ENCODE measurements around the gene FAHD2A.
"Not testable (repeated sequence)": the region's sequence is repeated elsewhere in the genome, so short reads cannot be mapped to it uniquely, and the experiment has no call there.

FAHD2A gene

DNA sequence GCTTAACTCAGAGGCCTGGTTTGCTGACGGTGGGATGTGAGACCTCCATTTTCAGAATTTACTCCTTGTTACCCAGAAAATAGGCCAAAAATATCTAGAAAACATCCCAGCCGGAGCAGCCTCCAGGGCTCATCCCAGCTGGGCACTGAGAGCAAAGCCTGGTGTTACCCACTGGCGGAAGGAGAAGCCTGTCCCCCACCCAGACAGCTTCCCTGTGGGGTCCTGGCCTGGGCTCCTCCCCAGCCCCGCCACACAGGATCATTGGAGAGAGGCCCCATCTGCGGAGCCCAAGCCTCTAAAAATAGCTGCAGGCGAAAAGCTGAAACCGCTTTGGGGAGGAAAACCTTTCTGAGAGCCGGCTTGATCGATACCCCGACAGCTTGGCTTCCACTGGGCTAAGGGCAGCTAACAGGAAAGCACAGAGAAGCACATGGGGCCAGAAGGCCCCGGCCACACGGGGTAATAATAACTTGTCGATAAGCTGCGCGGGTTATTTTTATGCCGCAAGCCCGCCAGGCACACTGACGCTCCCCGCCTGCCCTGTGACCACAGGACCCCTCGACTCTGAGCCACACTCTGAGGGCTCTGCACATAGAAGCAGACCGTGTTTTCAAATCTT is 26.9 kb upstream of the FAHD2A start:
- DNase-seq (ENCODE audit: low read depth, low spot score) = no peak

DNA sequence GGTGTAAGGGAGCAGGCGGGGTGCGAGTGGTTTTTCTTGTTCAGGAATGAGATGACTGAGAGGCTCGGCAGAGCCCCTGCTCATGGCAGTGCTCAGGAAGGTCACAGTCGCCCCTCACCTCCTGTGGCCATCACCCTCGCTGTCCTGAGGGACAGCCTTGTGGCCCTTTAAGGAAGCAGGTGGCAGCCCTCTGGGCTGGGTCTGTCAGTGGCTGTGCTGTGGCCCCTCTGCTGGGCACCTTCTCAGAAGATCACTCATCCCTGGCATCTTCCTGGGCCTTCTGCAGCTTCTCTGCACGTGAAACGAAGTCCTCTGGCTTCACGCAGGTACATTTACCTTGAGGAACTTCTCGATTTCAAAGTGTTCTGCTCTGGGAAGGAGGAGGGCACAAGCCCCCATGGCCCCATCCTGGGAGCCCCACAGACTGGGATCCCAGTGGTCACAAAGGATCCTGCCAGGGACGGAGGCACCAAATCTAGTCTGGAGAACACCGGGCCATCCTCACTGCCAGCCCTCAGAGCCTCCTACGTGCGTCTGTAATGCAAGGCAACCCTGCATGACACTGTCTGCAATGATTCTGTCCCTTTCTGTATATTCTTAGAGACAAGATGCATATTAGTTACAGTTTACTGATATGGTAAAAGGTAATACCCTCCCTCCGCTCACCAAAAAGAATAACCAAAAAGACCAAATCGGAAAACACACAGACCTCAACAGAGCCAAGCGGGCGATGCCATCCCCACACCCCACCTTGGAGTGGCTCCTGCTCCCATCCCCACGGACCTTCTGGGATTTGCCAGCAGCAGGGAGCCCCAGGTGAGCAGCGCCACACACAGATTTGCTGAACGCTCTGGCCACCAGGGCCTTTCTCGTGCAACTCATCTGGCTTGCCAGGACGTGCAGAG is 25.9 kb upstream of the FAHD2A start:
- no peak for DNase-seq (ENCODE audit: low read depth, low spot score)

- no peak for DNase-seq (ENCODE audit: low read depth, low spot score)
Observed at GRCh38 chr2:95377216-95378123, 25.0 kb upstream of the FAHD2A start.

DNA sequence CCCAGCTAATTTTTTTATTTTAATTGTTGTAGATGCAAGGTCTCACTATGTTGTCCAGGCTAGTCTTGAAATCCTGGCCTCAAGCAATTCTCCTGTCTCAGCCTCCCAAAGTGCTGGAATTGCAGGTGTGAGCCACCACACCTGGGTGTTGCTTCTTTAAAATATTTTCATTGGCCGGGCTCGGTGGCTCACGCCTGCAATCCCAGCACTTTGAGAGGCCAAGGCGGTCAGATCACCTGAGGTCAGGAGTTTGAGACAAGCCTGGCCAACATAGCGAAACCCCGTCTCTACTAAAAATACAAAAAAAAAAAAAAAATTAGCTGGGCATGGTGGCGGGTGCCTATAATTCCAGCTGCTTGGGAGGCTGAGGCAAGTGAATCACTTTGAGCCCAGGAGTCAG is 24.2 kb upstream of the FAHD2A start:
- DNase-seq (ENCODE audit: low read depth, low spot score) = not testable (repeated sequence)

DNA sequence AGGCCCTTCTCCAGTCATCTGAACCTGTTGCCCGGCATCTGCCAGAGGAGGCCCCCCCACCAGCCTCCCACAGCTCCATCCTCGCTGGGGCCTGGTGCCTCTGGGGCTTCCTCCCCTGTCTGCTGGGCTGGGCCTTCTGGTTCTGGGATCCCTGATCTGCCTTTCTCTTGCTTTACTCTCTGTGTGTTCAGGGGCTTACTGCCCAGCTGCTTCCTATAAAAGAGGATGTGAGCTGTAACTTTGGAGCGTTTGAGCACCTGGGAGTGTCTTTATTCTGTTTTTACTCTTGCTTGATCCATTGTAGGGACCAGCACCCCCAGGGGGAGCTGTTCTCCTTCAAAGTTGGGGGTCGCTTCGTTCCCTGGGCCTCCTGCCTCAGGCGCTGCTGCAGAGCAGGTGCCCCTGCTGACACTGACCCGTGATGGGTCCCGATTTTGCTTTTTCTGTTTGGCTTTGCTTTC is 23.1 kb upstream of the FAHD2A start:
- DNase-seq (ENCODE audit: low read depth, low spot score) = no peak

DNA sequence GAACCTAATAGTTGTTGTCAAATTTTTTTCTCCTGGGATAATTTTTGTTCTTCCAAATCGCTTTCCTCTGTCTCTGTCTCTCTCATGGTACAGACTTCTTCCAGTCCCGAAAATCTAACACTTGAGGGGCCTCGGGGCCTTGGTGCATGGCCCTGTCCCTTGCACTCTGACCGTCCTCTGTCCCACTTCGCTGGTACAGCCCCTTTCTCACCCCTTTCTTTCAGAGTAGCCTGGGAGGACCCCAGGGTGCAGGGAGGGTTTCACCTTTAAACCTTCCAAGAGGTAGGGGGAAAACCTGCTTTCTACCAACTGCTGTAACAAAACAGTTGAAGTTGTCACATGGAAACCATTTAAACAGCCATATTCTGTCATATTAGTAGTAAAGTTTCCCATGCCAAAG is 22.2 kb upstream of the FAHD2A start:
- no peak for DNase-seq (ENCODE audit: low read depth, low spot score)

DNA sequence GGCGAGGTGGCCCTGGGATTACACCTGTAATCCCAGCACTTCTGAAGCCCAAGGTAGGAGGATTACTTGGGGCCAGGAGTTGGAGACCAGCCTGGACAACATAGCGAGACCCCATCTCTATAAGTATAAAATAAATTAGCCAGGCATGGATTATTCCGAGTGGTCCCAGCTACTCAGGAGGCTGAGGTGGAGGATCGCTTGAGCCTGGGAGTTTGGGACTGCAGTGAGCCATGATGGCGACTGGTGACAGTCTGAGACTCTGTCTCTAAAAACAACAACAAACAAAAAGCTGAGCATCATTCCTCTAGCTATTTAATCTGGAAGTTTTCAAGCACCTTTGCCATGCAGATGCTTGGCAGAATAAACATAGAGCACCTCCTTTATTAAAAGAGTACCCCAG is 21.8 kb upstream of the FAHD2A start:
- DNase-seq (ENCODE audit: low read depth, low spot score) = no peak

DNA sequence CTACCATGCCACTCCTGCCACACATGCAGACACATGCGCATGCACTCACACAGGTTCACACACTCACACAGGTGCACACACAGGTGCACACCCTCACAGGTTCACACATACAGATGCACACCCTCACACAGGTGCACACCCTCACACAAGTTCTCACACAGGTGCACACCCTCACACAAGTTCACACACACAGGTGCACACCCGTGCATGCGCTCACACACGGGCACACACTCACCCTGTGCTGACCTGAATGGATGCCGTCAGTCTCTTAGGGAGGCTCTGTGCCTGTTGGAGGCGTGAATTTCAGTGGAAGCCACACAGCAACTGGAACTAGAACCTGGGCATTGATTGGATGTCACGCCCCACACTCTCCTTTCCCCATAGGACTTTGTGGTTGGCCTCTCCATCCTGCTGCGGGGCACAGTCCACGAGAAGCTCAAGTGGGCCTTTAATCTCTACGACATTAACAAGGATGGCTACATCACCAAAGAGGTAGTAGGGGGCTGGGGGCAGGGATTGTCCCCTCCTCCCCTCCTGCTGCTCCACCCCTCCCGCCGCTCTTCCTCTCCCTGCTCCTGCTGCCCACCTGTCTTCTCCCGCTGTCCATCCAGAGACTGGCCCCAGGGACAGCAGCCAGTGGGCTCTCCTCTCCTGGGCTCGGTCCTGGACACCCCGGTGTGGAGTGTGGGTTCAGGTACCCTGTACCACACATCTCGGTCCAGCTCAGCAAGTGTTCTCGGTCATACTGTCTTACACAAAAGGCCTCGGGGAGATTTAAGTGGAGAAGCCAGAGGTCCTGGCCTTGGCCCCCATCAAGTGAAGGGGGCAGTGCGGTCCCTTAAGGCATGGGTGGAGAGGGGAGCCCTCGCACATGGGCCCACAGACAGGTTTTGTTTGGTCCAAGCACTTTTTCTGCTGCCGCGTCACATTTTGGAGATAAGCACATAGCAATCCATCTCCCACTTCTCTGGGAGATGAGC is 21.0 kb upstream of the FAHD2A start:
- DNase-seq (ENCODE audit: low read depth, low spot score) = no peak

GRCh38 chr2:95382192-95382591 is 20.3 kb upstream of the FAHD2A start:
- no peak for DNase-seq (ENCODE audit: low read depth, low spot score)

GRCh38 chr2:95382686-95383634 is 19.5 kb upstream of the FAHD2A start:
- DNase-seq (ENCODE audit: low read depth, low spot score) = no peak

DNA sequence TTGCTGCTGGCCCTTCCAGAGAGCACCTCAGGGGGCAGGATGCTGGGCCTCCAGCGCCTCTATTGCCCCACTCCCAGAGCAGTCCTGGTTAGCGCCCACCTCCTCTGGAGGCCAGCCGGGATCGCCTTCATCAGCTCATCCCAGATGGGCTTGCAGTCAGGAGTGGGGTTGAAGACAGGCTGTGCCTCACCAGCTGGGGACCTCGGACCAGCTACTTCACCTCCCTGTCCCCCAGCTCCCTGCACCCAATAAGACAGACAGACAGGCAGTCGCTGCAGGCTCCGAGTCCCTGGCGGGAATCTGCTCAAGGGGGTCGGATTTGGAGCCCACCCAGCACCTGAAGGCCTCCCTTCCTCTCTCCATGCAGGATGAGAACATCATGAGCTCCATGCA is 18.9 kb upstream of the FAHD2A start:
- no peak for DNase-seq (ENCODE audit: low read depth, low spot score)

DNA sequence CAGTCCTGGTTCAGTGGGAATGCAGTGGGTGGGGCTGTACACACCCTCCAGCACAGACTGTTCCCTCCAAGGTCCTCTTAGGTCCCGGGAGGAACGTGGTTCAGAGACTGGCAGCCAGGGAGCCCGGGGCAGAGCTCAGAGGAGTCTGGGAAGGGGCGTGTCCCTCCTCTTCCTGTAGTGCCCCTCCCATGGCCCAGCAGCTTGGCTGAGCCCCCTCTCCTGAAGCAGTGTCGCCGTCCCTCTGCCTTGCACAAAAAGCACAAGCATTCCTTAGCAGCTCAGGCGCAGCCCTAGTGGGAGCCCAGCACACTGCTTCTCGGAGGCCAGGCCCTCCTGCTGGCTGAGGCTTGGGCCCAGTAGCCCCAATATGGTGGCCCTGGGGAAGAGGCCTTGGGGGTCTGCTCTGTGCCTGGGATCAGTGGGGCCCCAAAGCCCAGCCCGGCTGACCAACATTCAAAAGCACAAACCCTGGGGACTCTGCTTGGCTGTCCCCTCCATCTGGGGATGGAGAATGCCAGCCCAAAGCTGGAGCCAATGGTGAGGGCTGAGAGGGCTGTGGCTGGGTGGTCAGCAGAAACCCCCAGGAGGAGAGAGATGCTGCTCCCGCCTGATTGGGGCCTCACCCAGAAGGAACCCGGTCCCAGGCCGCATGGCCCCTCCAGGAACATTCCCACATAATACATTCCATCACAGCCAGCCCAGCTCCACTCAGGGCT is 17.5 kb upstream of the FAHD2A start:
- DNase-seq (ENCODE audit: low read depth, low spot score) = no peak

GRCh38 chr2:95385570-95385984 is 16.9 kb upstream of the FAHD2A start:
- no peak for DNase-seq (ENCODE audit: low read depth, low spot score)

DNA sequence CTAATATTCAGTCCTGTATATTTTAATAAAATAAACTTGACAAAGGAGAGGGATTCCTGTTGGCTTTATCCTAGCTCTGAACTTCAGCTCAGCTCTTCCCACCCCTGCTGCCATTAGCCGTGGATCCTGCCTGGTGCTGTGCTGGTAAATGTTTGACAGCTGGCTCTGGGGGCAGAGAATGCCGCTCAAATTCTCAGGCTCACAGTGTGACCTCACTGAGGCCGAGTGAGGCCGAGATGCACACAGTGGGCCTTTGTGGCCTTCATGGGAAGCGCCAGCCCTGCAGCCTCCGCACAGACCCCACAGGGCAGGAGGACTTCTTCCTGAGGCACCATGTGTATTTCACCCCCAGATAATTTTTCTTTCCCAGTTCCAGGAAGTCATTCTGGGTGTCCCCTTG is 16.5 kb upstream of the FAHD2A start:
- DNase-seq (ENCODE audit: low read depth, low spot score) = no peak

DNA sequence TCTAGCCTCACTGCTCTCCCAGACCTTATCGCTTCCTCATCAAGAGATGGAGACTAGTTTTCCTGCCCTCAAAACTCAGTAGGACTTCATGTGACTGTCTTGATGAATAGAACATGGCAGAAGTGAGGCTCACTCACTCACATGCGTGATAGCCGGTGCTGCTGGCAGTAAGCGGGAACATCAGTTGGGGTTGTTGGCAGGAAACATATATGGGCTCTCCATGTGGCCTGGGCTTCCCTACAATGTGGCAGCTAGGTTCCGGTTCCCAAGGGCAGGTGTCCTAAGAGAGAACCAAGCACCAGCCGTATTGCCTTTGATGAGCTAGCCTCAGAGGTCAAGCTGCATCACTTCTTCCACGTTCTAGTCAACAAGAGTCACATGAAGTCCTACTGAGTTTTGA is 15.2 kb upstream of the FAHD2A start:
- DNase-seq (ENCODE audit: low read depth, low spot score) = no peak

- DNase-seq (ENCODE audit: low read depth, low spot score) = no peak
Observed at GRCh38 chr2:95388091-95388692, 14.3 kb upstream of the FAHD2A start.

GRCh38 chr2:95388856-95389244 is 13.7 kb upstream of the FAHD2A start:
- DNase-seq (ENCODE audit: low read depth, low spot score) = no peak

- DNase-seq (ENCODE audit: low read depth, low spot score) = peak; percentile 23
Observed at GRCh38 chr2:95389245-95390119, 13.0 kb upstream of the FAHD2A start.

Data from iPS DF 19.7 (cell line).